Tibial artery (tissue), 4 donors: ENCODE results near the gene MKLN1.

Experiments
- DNase-seq, 2 donors: peaks; one replicate each; pipeline ENCODE4 v3.0.0-alpha.2; 2019
- H3K27ac ChIP-seq, 2 donors: fragments of 200-600 bp; sonication (generic) in 1 of 2; 1 replicate in 1 of 2; 2 replicates in 1 of 2; pipeline ENCODE4 v1.5.1; 2018 to 2019; ENCODE audit warnings: mild to moderate bottlenecking in 1 of 2
- H3K27me3 ChIP-seq, 2 donors: fragments of 200-600 bp; sonication (generic) in 1 of 2; one replicate each; pipeline versions ENCODE4 v1.5.1 to v1.6.0; 2016 to 2019
- H3K36me3 ChIP-seq, 3 donors: fragments of 200-600 bp; sonication (generic) in 2 of 3; one replicate each; pipeline ENCODE4 v1.5.1; 2016 to 2019; ENCODE audit warnings: mild to moderate bottlenecking in 2 of 3
- H3K4me1 ChIP-seq, 4 donors: fragments of 200-600 bp; sonication (generic) in 2 of 4; 1 replicate in 3 of 4; 2 replicates in 1 of 4; pipeline ENCODE4 v1.5.1; 2016 to 2019
- H3K4me3 ChIP-seq, 2 donors: fragments of 200-600 bp; sonication (generic) in 1 of 2; 1 replicate in 1 of 2; 2 replicates in 1 of 2; pipeline ENCODE4 v1.5.1; 2018 to 2019; ENCODE audit warnings: mild to moderate bottlenecking in 2 of 2
- H3K9me3 ChIP-seq, 3 donors: fragments of 200-600 bp; sonication (generic) in 1 of 3; one replicate each; pipeline ENCODE4 v1.5.1; 2016 to 2019
- intact Hi-C: fragments of 100-400 bp; cut with DNase I; formaldehyde crosslinking; loops from one replicate; pipeline ENCODE4 v1.15.0; 2023; ENCODE audit warnings: low total_unique reads
- TF ChIP-seq, protein P1 (sequence below), 2 experiments: fragments of 200-600 bp in 1 of 2; fragments of 450-650 bp in 1 of 2; IDR thresholded peaks; one replicate each; pipeline ENCODE4 v1.5.1; 2017 to 2019; ENCODE audit warnings: antibody characterized with exemption in 2 of 2, mild to moderate bottlenecking in 1 of 2, moderate library complexity in 1 of 2

The MKLN1 gene

DNA sequence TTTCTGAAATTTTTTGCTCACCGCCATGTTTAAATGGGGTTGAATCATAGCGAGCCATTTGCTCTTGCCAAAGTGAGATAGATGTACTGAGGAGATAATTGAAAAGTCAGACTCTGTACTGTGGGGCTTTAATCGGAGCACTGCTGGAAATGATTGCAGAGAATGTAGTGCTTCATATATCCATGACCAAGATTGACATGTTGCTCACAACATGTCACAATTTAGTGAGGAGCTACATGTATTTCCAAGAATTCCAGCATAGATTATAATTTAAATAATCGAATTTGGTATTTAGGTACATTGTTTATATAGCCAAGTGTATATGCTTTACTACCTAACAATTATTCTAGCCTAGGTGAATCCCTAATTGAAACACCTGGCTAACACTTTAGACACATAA is 162.2 kb downstream of the MKLN1 start:
- intact Hi-C loops = no loop called here
- DNase-seq = no peak
- TF ChIP-seq, protein P1, sequence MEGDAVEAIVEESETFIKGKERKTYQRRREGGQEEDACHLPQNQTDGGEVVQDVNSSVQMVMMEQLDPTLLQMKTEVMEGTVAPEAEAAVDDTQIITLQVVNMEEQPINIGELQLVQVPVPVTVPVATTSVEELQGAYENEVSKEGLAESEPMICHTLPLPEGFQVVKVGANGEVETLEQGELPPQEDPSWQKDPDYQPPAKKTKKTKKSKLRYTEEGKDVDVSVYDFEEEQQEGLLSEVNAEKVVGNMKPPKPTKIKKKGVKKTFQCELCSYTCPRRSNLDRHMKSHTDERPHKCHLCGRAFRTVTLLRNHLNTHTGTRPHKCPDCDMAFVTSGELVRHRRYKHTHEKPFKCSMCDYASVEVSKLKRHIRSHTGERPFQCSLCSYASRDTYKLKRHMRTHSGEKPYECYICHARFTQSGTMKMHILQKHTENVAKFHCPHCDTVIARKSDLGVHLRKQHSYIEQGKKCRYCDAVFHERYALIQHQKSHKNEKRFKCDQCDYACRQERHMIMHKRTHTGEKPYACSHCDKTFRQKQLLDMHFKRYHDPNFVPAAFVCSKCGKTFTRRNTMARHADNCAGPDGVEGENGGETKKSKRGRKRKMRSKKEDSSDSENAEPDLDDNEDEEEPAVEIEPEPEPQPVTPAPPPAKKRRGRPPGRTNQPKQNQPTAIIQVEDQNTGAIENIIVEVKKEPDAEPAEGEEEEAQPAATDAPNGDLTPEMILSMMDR (IDR thresholded peaks at IDR 0.05) = no peak
- peaks cover 0 to 16% (median 16%) of the 10 kb centered on the region in 3 donors for H3K36me3 ChIP-seq
- no peak overlapping the region for H3K4me3 ChIP-seq
- H3K27ac ChIP-seq = no peak overlapping the region
- H3K9me3 ChIP-seq = no peaks in the 10 kb centered on the region
- H3K27me3 ChIP-seq = no peaks in the 10 kb centered on the region
- peaks cover 0 to 9% (median 0%) of the 10 kb centered on the region in 4 donors for H3K4me1 ChIP-seq

DNA sequence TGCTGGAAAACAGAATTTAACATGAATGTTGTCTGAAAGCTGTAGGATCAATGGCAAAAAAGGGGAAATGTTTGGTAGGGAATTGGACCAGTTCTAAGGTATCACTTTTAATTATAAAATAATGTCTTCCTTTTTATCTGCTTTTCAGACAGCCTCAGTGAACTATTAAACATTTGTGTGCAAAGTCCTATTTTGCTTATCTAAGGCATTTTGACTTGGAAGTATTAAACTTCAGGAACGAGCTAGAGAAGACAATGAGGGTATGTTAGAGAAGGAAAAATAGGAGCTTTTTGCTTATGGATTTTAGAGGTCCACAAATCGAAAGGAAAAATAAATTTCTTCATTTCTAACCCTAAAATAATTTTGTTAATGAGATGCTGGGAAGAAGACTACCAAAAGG is 165.4 kb downstream of the MKLN1 start:
- no peak for DNase-seq
- Histone ChIP-seq H3K4me1 (peaks cover 0 to 3% (median 0%) of the 10 kb centered on the region in 4 donors), H3K27ac (no peak overlapping the region), H3K9me3 (no peaks in the 10 kb centered on the region), H3K36me3 (peaks cover 6 to 30% (median 16%) of the 10 kb centered on the region in 3 donors), H3K4me3 (no peak overlapping the region), H3K27me3 (no peaks in the 10 kb centered on the region)
- TF ChIP-seq, protein P1 (IDR thresholded peaks at IDR 0.05) = no peak
- intact Hi-C loops = no loop called here

DNA sequence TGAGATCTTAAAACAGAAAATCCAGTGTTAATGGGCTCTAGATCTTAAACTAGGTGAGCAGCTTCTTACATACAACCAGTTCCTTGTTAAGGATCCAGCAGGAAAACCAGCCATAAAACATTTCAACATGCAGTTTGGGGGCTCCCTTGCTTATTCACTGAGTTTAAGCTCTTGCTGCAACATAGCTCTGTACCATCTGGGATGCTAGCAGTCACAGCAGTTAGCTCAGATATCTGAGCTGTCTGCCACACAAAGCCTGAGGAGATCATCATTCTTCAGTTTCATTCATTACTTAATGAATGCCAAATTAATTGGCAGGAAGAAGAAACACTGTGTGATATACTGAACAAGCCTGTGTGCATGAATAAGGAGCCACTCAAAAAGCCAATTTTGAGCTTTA is 165.9 kb downstream of the MKLN1 start:
- H3K36me3 ChIP-seq = peaks cover 6 to 30% (median 13%) of the 10 kb centered on the region in 3 donors
- peaks cover 0 to 8% (median 0%) of the 10 kb centered on the region in 4 donors for H3K4me1 ChIP-seq
- intact Hi-C loops = no loop called here
- no peak overlapping the region for H3K4me3 ChIP-seq
- H3K27ac ChIP-seq = no peak overlapping the region
- H3K27me3 ChIP-seq = no peaks in the 10 kb centered on the region
- no peaks in the 10 kb centered on the region for H3K9me3 ChIP-seq
- TF ChIP-seq, protein P1 (IDR thresholded peaks at IDR 0.05) = no peak
- DNase-seq = no peak

DNA sequence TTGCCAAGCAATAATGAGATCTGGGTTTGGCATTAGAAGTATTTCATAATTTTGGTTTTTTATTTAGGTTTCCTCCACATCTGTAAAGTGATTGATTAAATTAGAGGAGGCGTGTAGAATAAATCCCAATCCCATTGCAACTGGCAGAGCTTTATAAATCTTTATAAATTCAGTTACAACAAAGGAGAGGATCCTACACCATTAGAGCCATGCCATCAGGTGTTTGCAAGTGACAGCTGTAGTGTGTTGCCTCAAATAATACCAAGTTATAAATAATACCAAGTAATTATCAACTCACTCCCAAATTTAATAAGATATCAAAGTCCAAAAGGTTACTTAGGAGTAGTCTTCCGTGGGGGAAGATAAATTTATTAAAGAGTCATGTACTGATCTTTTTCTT is 166.5 kb downstream of the MKLN1 start:
- Histone ChIP-seq H3K27ac (no peak overlapping the region), H3K36me3 (peaks cover 6 to 32% (median 13%) of the 10 kb centered on the region in 3 donors), H3K27me3 (no peaks in the 10 kb centered on the region), H3K9me3 (no peaks in the 10 kb centered on the region), H3K4me1 (peaks cover 0 to 11% (median 0%) of the 10 kb centered on the region in 4 donors), H3K4me3 (no peak overlapping the region)
- TF ChIP-seq, protein P1 (IDR thresholded peaks at IDR 0.05) = no peak
- intact Hi-C loops = no loop called here
- DNase-seq = no peak

DNA sequence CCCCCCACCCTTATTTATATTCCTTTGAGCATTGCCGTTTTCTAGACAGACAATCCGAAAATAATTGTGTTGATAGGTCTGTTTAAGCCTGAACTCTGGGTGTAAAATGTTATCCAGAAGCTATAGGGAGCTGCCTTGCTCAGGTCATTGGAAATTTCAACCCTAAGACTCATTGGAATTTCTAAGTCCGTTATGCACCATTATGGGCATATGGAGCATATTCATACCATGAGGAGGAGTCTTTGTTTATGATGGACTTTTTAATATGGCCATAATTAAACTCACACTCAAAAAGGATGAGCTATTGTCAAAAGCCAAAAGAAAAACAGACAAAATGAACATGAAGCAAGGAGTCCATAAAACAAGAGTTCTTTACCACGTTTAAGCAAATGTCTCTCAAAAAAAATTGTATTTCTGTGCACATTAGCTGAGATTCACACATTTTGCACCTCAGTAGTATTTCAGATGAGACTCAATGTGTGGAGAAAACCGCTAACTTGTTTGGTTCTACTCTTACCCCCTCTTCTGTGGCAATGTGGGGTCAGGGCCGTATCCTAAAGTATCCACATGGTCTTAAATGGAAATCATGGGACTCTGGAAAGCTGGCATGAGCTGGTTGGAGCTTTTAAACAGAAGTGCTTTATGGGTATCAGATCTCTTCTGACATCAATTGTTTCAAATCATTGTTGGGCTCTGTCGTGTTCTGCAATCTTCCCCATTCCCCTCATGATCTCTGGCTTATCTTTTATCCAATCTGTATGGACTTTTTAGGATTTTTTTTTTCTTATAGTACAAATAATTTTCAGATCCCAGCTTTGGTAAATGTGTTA is 168.2 kb downstream of the MKLN1 start:
- peaks cover 6 to 35% (median 13%) of the 10 kb centered on the region in 3 donors for H3K36me3 ChIP-seq
- H3K27me3 ChIP-seq = no peaks in the 10 kb centered on the region
- no peaks in the 10 kb centered on the region for H3K9me3 ChIP-seq
- H3K4me1 ChIP-seq = peaks cover 0 to 11% (median 0%) of the 10 kb centered on the region in 4 donors
- TF ChIP-seq, protein P1 (IDR thresholded peaks at IDR 0.05) = no peak
- no peak overlapping the region for H3K27ac ChIP-seq
- H3K4me3 ChIP-seq = no peak overlapping the region
- no peak for DNase-seq
- intact Hi-C loops = no loop called here
